K562 (cell line): ENCODE data around the gene RBFOX2.

ENCODE experiments used
- CTCF ChIP-seq, 3 experiments: IDR thresholded peaks in 2 of 3; conservative IDR thresholded peaks in 1 of 3; 2 replicates each; pipeline ENCODE4 v1.5.1; 2011 to 2012; ENCODE audit warnings: low read length in 3 of 3, mild to moderate bottlenecking in 3 of 3, control low read depth in 2 of 3, improper control_type of control experiment in 1 of 3, inconsistent platforms in 1 of 3, low read depth in 1 of 3, mixed read lengths in 1 of 3, moderate library complexity in 1 of 3; ENCODE audit not compliant: insufficient read depth in 2 of 3
- FOSL1 ChIP-seq: fragments of 200-800 bp; sonication (Bioruptor generic); conservative IDR thresholded peaks from 2 replicates; pipeline ENCODE4 v1.6.1; 2016; ENCODE audit warnings: missing genetic modification characterization, missing compliant biosample characterization
- ZNF274 ChIP-seq: IDR thresholded peaks from 2 replicates; pipeline ENCODE4 v1.6.1; 2011; ENCODE audit warnings: low read depth, mild to moderate bottlenecking, low read length, moderate library complexity, borderline replicate concordance
- ZNF445 ChIP-seq: fragments of 250-450 bp; sonication (Bioruptor Pico); IDR thresholded peaks from 2 replicates; pipeline ENCODE4 v1.4.0; 2020; ENCODE audit warnings: low read depth, mild to moderate bottlenecking, moderate library complexity
- ZNF639 ChIP-seq, 2 experiments: fragments of 200-800 bp in 1 of 2; sonication (Bioruptor generic) in 1 of 2; sonication (generic) in 1 of 2; formaldehyde crosslinking in 1 of 2; IDR thresholded peaks in 1 of 2; conservative IDR thresholded peaks in 1 of 2; 2 replicates each; pipeline versions ENCODE4 v1.5.0 to v1.6.1; 2016 to 2020; ENCODE audit warnings: missing compliant biosample characterization in 1 of 2, missing genetic modification characterization in 1 of 2, missing genetic modification reagents in 1 of 2

GRCh38 chr22:35896111-35896705 is 132.4 kb downstream of the RBFOX2 start:
- TF ChIP-seq CTCF (IDR thresholded peaks at IDR 0.05 in 2 of 3, conservative IDR thresholded peaks at IDR 0.05 in 1 of 3; ENCODE audit: insufficient read depth in 2 of 3, low read depth in 1 of 3, low read length in 3 of 3) (no peak), ZNF639 (CRISPR knock-in tag; conservative IDR thresholded peaks at IDR 0.05 in 1 of 2, IDR thresholded peaks at IDR 0.05 in 1 of 2) (no peak), FOSL1 (no peak), ZNF445 (CRISPR knock-in tag) (no peak), ZNF274 (no peak)
